HCT116 (cell line): ENCODE results near the gene CPLX3. TPM values are rescaled to one million over a fixed set of nuclear protein-coding genes. Genes with fewer than 3 reads are reported as not detected.

Experiments used
- ATAC-seq: fragments of 200-7000 bp; cut with Tn5 transposase; 2 replicates; pipeline ENCODE4 v1.9.1; 2020; ENCODE audit warnings: mild to moderate bottlenecking, moderate library complexity
- BruUV-seq: library from RNA; stranded (reverse); fragments of 400-500 nt; replicated peaks from 2 replicates; lab custom pipeline; 2021; lab: Mats Ljungman, UMichigan
- CTCF ChIA-PET: fragments of 300-600 bp; sonication (Branson Sonifier 250); formaldehyde crosslinking; loops from one replicate; lab custom pipeline; 2021; ENCODE audit warnings: antibody characterized with exemption; lab: Charles Lee
- POLR2A ChIA-PET: fragments of 300-600, 350-600 bp; sonication (Branson Sonifier 250); formaldehyde crosslinking; loops from one replicate; lab custom pipeline; 2021; ENCODE audit warnings: antibody characterized with exemption; lab: Charles Lee
- RAD21 ChIA-PET, 2 experiments: fragments of 300-600 bp; sonication (Branson Sonifier 250); formaldehyde crosslinking; loops; one replicate each; lab custom pipeline; 2023; ENCODE audit warnings: low total read pairs in 2 of 2; ENCODE audit not compliant: uncharacterized antibody in 2 of 2, unreplicated experiment in 2 of 2, low non-redundant PET in 1 of 2; lab: Charles Lee
- DNase-seq: peaks from one replicate; pipeline ENCODE4 v3.0.0-alpha.2; 2010; ENCODE audit warnings: low read depth, low spot score
- H2AFZ ChIP-seq: fragments of 200-600 bp; shearing (Covaris generic), sonication (generic); 2 replicates; pipeline ENCODE4 v1.6.1; 2017; ENCODE audit warnings: low read depth, mixed run types, mixed read lengths, antibody characterized with exemption, low read length; ENCODE audit not compliant: poor library complexity, severe bottlenecking
- H3K27ac ChIP-seq: 2 replicates; pipeline ENCODE4 v1.5.1; 2012; ENCODE audit warnings: low read depth, low read length
- H3K27me3 ChIP-seq: fragments of 200-600 bp; sonication (generic); 2 replicates; pipeline ENCODE4 v1.6.1; 2016; ENCODE audit warnings: mixed run types, low read length, mixed read lengths; ENCODE audit not compliant: insufficient read depth
- H3K36me3 ChIP-seq, 2 experiments: fragments of 200-500 bp in 1 of 2; fragments of 200-600 bp in 1 of 2; sonication (Bioruptor generic) in 1 of 2; sonication (generic) in 1 of 2; 2 replicates each; pipeline versions ENCODE4 v1.5.1 to v1.6.1; 2014 to 2016; ENCODE audit warnings: low read length in 2 of 2, inconsistent platforms in 1 of 2, mixed read lengths in 1 of 2, mixed run types in 1 of 2; ENCODE audit not compliant: insufficient read depth in 2 of 2, control insufficient read depth in 1 of 2
- H3K4me1 ChIP-seq, 2 experiments: fragments of 200-600 bp in 1 of 2; sonication (generic) in 1 of 2; 2 replicates each; pipeline versions ENCODE4 v1.5.1 to v1.6.1; 2012 to 2017; ENCODE audit warnings: low read length in 2 of 2, inconsistent platforms in 1 of 2, mild to moderate bottlenecking in 1 of 2, mixed read lengths in 1 of 2, mixed run types in 1 of 2, moderate library complexity in 1 of 2; ENCODE audit not compliant: insufficient read depth in 2 of 2, control insufficient read depth in 1 of 2
- H3K4me2 ChIP-seq: fragments of 200-600 bp; sonication (generic); 2 replicates; pipeline ENCODE4 v1.6.1; 2017; ENCODE audit warnings: mixed run types, low read length, mixed read lengths
- H3K4me3 ChIP-seq, 2 experiments: fragments of 200-600 bp in 1 of 2; sonication (generic) in 1 of 2; replicated peaks in 1 of 2; 2 replicates each; pipeline ENCODE4 v1.5.1; 2011 to 2016; ENCODE audit warnings: low read length in 2 of 2, control low read depth in 1 of 2, low read depth in 1 of 2, mild to moderate bottlenecking in 1 of 2, mixed read lengths in 1 of 2, mixed run types in 1 of 2
- H3K79me2 ChIP-seq: fragments of 200-600 bp; sonication (generic); 2 replicates; pipeline ENCODE4 v1.6.1; 2017; ENCODE audit warnings: mild to moderate bottlenecking, mixed run types, low read length, moderate library complexity, mixed read lengths; ENCODE audit not compliant: insufficient read depth
- H3K9ac ChIP-seq: fragments of 200-600 bp; sonication (generic); 2 replicates; pipeline ENCODE4 v1.6.1; 2016; ENCODE audit warnings: low read length, mixed read lengths
- H3K9me2 ChIP-seq: fragments of 200-600 bp; sonication (generic), shearing (Covaris generic); 2 replicates; pipeline ENCODE4 v1.6.1; 2017; ENCODE audit warnings: mixed run types, mild to moderate bottlenecking, moderate library complexity; ENCODE audit not compliant: insufficient read depth
- H3K9me3 ChIP-seq, 2 experiments: fragments of 200-500 bp in 1 of 2; fragments of 200-600 bp in 1 of 2; sonication (Bioruptor generic) in 1 of 2; sonication (generic) in 1 of 2; 2 replicates each; pipeline ENCODE4 v1.6.1; 2014 to 2017; ENCODE audit warnings: low read length in 2 of 2, mixed read lengths in 2 of 2, inconsistent platforms in 1 of 2, low read depth in 1 of 2, mild to moderate bottlenecking in 1 of 2, mixed run types in 1 of 2, moderate library complexity in 1 of 2; ENCODE audit not compliant: control insufficient read depth in 1 of 2, insufficient read depth in 1 of 2
- H4K20me1 ChIP-seq: fragments of 200-600 bp; sonication (generic), shearing (Covaris generic); 2 replicates; pipeline ENCODE4 v1.6.1; 2017; ENCODE audit warnings: mixed run types, mild to moderate bottlenecking, moderate library complexity; ENCODE audit not compliant: insufficient read depth
- CBX3 ChIP-seq: IDR thresholded peaks from 2 replicates; pipeline ENCODE4 v1.6.1; 2012; ENCODE audit warnings: low read depth
- CEBPB ChIP-seq: IDR thresholded peaks from 2 replicates; pipeline ENCODE4 v1.6.1; 2012; ENCODE audit warnings: low read depth
- ELF1 ChIP-seq: IDR thresholded peaks from 2 replicates; pipeline ENCODE4 v1.6.1; 2012; ENCODE audit warnings: low read depth, borderline replicate concordance
- EZH2phosphoT487 ChIP-seq: fragments of 200-600 bp; IDR thresholded peaks from 2 replicates; pipeline ENCODE4 v1.6.1; 2018; ENCODE audit warnings: antibody characterized with exemption, borderline replicate concordance
- FOSL1 ChIP-seq: IDR thresholded peaks from 2 replicates; pipeline ENCODE4 v1.6.1; 2012; ENCODE audit warnings: low read depth
- JUND ChIP-seq: IDR thresholded peaks from 2 replicates; pipeline ENCODE4 v1.6.1; 2012
- POLR2A ChIP-seq: IDR thresholded peaks from 2 replicates; pipeline ENCODE4 v1.7.0; 2011; ENCODE audit warnings: borderline replicate concordance; ENCODE audit not compliant: insufficient read depth, insufficient read length; ENCODE audit errors: extremely low read depth
- SIN3A ChIP-seq: IDR thresholded peaks from 2 replicates; pipeline ENCODE4 v1.6.1; 2012; ENCODE audit warnings: low read depth
- ZFX ChIP-seq: fragments of 450-650 bp; IDR thresholded peaks from 2 replicates; pipeline ENCODE4 v1.6.1; 2017
- ZNF274 ChIP-seq: fragments of 200-500 bp; sonication (Bioruptor generic); IDR thresholded peaks from 2 replicates; pipeline ENCODE4 v1.6.1; 2014; ENCODE audit warnings: mild to moderate bottlenecking, low read depth, low read length, inconsistent platforms
- intact Hi-C: fragments of 100-400 bp; cut with micrococcal nuclease; formaldehyde crosslinking; loops from 2 replicates; pipeline ENCODE4 v1.10.0; 2022
- total RNA-seq: library from RNA; stranded (reverse); gene quantifications from one replicate; pipeline ENCODE4 v1.2.1, GENCODE V29; 2021; ENCODE audit not compliant: unreplicated experiment
- TF ChIP-seq, protein P1 (sequence below): IDR thresholded peaks from 2 replicates; pipeline ENCODE4 v1.6.1; 2012
- TF ChIP-seq, protein P2 (sequence below): IDR thresholded peaks from 2 replicates; pipeline ENCODE4 v1.6.1; 2012
- TF ChIP-seq, protein P3 (sequence below), 3 experiments: fragments of 200-600 bp in 1 of 3; sonication (generic) in 1 of 3; IDR thresholded peaks in 2 of 3; conservative IDR thresholded peaks in 1 of 3; 2 replicates each; pipeline ENCODE4 v1.5.1; 2012 to 2017; ENCODE audit warnings: low read depth in 2 of 3, low read length in 2 of 3, antibody characterized with exemption in 1 of 3, borderline replicate concordance in 1 of 3, control low read depth in 1 of 3, mild to moderate bottlenecking in 1 of 3, mixed read lengths in 1 of 3, mixed run types in 1 of 3, moderate library complexity in 1 of 3; ENCODE audit not compliant: insufficient read depth in 1 of 3

Gene CPLX3
- total RNA-seq, 1 experiment from 2014 or later = not detected

- no peaks in the 10 kb centered on the region for H3K9me3 ChIP-seq
- H3K36me3 ChIP-seq = no peaks in the 10 kb centered on the region
- ATAC-seq = peak; percentile 27
- DNase-seq = no peak
- H4K20me1 ChIP-seq = no peaks in the 10 kb centered on the region
- ChIA-PET POLR2A (no interaction called here), CTCF (no interaction called here), RAD21 (no interaction called here)
- peak overlapping the region; percentile 83 for H3K9ac ChIP-seq
- no peaks in the 10 kb centered on the region for H3K27me3 ChIP-seq
- H3K4me3 ChIP-seq = peak overlapping the region; percentile 84 to 89
- H3K9me2 ChIP-seq = no peaks in the 10 kb centered on the region
- H3K27ac ChIP-seq = peak overlapping the region; percentile 12; the same call in 1 of the 2 replicates
- no TSS peak for BruUV-seq
- no peak for TF ChIP-seq CEBPB
- intact Hi-C loops = loop anchor here (2.0 kb wide), 1 partner anchor 31 kb away; the partner anchor contains the start of gene ULK3
- H3K4me2 ChIP-seq = peak overlapping the region; percentile 98
- peaks cover 0 to 23% of the 10 kb centered on the region in 2 experiments; a peak in 2 of 4 replicates for H3K4me1 ChIP-seq
- peak overlapping the region; percentile 71 for H2AFZ ChIP-seq
- H3K79me2 ChIP-seq = peaks cover 39% of the 10 kb centered on the region
Observed at GRCh38 chr15:74873756-74874424, 47.5 kb downstream of the CPLX3 start.

- CTCF ChIA-PET = interaction anchor here (0.5 kb wide), 1 partner anchor 22 kb away, joined by 5 read pairs; no protein-coding TSS in a partner anchor
- DNase-seq = no peak
- Histone ChIP-seq H3K9me2 (no peaks in the 10 kb centered on the region), H2AFZ (no peak overlapping the region), H3K4me1 (peaks cover 0 to 7% of the 10 kb centered on the region in 2 experiments; a peak in 1 of 4 replicates), H3K27me3 (no peaks in the 10 kb centered on the region), H3K4me2 (no peak overlapping the region), H3K4me3 (no peak overlapping the region), H3K9me3 (peaks cover 5 to 6% of the 10 kb centered on the region in 2 experiments; a peak in 2 of 4 replicates), H3K27ac (no peak overlapping the region), H3K36me3 (no peaks in the 10 kb centered on the region), H3K9ac (no peak overlapping the region), H4K20me1 (no peaks in the 10 kb centered on the region), H3K79me2 (no peaks in the 10 kb centered on the region)
- TF ChIP-seq EZH2phosphoT487 (no peak), JUND (no peak), FOSL1 (no peak), CBX3 (no peak), ZFX (no peak), ZNF274 (no peak), ELF1 (no peak), SIN3A (no peak), CEBPB (no peak), POLR2A (no peak)
- TF ChIP-seq, protein P1, sequence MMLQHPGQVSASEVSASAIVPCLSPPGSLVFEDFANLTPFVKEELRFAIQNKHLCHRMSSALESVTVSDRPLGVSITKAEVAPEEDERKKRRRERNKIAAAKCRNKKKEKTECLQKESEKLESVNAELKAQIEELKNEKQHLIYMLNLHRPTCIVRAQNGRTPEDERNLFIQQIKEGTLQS = no peak
- TF ChIP-seq, protein P2, sequence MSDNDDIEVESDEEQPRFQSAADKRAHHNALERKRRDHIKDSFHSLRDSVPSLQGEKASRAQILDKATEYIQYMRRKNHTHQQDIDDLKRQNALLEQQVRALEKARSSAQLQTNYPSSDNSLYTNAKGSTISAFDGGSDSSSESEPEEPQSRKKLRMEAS = no peak
- TF ChIP-seq, protein P3, sequence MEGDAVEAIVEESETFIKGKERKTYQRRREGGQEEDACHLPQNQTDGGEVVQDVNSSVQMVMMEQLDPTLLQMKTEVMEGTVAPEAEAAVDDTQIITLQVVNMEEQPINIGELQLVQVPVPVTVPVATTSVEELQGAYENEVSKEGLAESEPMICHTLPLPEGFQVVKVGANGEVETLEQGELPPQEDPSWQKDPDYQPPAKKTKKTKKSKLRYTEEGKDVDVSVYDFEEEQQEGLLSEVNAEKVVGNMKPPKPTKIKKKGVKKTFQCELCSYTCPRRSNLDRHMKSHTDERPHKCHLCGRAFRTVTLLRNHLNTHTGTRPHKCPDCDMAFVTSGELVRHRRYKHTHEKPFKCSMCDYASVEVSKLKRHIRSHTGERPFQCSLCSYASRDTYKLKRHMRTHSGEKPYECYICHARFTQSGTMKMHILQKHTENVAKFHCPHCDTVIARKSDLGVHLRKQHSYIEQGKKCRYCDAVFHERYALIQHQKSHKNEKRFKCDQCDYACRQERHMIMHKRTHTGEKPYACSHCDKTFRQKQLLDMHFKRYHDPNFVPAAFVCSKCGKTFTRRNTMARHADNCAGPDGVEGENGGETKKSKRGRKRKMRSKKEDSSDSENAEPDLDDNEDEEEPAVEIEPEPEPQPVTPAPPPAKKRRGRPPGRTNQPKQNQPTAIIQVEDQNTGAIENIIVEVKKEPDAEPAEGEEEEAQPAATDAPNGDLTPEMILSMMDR (IDR thresholded peaks at IDR 0.05 in 2 of 3, conservative IDR thresholded peaks at IDR 0.05 in 1 of 3; ENCODE audit: borderline replicate concordance in 1 of 3, insufficient read depth in 1 of 3, low read depth in 2 of 3, low read length in 2 of 3) = no peak
- BruUV-seq = no TSS peak
- POLR2A ChIA-PET = interaction anchor here (0.6 kb wide), 1 partner anchor 8 kb away, joined by 3 read pairs; no protein-coding TSS in a partner anchor
- ATAC-seq = no peak
- RAD21 ChIA-PET = no interaction called here
- intact Hi-C loops = no loop called here
Observed at GRCh38 chr15:74878273-74878672, 51.8 kb downstream of the CPLX3 start.
